ENCODE measurements around the gene TMEM35A.

DNA sequence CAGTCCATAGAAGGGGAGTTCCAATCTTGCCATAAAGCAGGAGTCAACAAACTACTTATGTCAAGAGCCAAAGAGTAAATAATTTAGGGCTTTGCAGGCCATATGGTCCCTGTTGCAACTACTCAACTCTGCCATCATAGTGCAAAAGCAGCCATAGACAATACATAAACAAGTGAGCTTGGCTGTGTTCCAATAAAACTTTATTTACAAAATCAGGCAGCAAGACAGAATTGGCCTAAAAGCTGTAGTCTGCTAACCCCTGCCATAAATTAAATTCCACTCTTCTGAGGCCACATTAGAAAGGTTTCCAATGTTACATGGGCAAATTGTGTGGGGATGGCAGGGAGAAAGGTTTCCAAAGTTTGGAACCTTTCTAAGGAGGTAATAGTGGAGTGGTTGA is 41.4 kb upstream of the TMEM35A start:
- TF ChIP-seq, protein P1, sequence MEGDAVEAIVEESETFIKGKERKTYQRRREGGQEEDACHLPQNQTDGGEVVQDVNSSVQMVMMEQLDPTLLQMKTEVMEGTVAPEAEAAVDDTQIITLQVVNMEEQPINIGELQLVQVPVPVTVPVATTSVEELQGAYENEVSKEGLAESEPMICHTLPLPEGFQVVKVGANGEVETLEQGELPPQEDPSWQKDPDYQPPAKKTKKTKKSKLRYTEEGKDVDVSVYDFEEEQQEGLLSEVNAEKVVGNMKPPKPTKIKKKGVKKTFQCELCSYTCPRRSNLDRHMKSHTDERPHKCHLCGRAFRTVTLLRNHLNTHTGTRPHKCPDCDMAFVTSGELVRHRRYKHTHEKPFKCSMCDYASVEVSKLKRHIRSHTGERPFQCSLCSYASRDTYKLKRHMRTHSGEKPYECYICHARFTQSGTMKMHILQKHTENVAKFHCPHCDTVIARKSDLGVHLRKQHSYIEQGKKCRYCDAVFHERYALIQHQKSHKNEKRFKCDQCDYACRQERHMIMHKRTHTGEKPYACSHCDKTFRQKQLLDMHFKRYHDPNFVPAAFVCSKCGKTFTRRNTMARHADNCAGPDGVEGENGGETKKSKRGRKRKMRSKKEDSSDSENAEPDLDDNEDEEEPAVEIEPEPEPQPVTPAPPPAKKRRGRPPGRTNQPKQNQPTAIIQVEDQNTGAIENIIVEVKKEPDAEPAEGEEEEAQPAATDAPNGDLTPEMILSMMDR (IDR thresholded peaks at IDR 0.05; ENCODE audit: low read depth, low read length, missing input control): no peak
- no peak for TF ChIP-seq EGR1 (IDR thresholded peaks at IDR 0.05; ENCODE audit: low read depth in 2 of 2)
- TF ChIP-seq SP1 (IDR thresholded peaks at IDR 0.05): no peak
- TF ChIP-seq, protein P2, sequence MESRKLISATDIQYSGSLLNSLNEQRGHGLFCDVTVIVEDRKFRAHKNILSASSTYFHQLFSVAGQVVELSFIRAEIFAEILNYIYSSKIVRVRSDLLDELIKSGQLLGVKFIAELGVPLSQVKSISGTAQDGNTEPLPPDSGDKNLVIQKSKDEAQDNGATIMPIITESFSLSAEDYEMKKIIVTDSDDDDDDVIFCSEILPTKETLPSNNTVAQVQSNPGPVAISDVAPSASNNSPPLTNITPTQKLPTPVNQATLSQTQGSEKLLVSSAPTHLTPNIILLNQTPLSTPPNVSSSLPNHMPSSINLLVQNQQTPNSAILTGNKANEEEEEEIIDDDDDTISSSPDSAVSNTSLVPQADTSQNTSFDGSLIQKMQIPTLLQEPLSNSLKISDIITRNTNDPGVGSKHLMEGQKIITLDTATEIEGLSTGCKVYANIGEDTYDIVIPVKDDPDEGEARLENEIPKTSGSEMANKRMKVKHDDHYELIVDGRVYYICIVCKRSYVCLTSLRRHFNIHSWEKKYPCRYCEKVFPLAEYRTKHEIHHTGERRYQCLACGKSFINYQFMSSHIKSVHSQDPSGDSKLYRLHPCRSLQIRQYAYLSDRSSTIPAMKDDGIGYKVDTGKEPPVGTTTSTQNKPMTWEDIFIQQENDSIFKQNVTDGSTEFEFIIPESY (IDR thresholded peaks at IDR 0.05): no peak
